Measurements from ENCODE around the gene ACTR1B.

DNA sequence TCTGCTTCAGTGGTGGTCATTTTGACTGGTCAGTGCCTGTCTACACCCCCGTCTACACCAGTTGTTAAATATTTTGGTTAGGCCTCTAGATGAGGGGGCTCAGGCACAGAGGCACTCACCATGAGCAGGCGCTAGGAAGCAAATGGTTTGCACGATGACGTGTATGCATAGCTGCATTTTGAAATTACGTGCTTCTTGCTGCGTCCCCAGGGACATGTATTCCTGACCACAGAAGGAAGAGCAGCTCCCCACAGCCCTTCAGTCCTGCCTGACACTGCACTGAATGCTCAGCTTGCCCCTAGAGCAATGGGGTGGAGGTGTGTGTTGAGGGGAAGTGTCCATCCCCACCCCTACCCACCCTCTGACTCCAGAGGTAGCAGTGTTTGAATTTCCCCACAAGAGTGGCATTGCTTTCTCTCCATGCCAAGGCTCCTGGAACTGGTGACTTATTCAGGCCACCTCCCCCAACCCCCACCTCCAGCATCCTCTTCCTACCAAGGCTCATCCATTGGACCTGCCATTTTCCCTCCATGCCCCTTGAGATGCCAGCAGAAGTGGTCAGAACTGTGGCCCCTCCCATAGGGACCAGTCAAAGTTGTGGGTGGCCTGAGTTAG, 38.1 kb upstream of the ACTR1B start:
- TF ChIP-seq, protein P1, sequence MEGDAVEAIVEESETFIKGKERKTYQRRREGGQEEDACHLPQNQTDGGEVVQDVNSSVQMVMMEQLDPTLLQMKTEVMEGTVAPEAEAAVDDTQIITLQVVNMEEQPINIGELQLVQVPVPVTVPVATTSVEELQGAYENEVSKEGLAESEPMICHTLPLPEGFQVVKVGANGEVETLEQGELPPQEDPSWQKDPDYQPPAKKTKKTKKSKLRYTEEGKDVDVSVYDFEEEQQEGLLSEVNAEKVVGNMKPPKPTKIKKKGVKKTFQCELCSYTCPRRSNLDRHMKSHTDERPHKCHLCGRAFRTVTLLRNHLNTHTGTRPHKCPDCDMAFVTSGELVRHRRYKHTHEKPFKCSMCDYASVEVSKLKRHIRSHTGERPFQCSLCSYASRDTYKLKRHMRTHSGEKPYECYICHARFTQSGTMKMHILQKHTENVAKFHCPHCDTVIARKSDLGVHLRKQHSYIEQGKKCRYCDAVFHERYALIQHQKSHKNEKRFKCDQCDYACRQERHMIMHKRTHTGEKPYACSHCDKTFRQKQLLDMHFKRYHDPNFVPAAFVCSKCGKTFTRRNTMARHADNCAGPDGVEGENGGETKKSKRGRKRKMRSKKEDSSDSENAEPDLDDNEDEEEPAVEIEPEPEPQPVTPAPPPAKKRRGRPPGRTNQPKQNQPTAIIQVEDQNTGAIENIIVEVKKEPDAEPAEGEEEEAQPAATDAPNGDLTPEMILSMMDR (IDR thresholded peaks at IDR 0.05; ENCODE audit: low read length), result no peak
- TF ChIP-seq EZH2 (IDR thresholded peaks at IDR 0.05; ENCODE audit: borderline replicate concordance, low read length), result no peak
